ENCODE measurements around the gene RPS19BP1.

RPS19BP1 gene

DNA sequence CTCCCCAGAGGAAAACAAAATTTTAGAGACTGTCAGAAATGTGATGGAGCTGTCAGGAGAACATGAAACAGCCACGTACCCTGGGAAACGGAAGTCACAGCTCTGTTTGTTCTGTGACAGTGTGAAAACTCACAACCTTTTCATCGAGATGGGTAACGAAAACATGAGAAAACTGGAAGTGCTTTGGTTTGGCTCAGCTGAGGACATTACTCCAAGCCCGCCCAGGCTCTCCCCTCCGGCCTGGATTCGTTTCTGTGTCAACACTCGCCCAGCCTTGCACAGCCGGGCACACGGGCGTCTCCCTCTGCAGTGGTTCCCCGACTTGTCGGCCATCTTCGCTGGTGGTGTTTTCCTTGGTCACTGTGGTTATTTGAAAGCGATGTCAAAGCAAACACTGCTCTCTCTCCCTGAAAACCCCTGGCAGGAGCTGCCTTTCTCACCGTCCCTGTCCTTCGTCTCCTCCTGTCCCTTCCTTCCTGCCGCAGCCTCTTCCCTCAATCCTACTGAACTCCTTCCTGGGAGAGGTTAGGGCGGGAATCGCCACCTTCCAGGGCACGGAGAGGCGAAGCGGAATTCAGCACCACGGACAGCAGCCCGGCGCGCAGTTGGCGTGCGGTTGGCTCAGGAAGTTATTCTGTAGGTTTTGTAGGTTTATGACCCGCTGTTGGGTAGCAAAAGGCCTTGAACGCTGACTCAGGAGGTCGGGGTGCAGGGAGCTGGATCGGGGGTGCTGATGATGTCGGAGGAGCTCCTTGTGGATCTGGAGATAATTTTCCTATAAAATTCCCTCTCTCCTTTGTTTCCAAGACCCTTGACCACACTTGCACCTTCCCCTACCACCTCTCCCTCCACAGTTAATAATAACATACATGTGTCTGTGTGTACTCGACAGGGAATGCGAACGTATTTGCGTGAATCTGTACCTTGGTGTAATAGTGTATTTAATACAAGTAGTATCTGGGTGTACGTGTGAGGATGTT is 13.1 kb upstream of the RPS19BP1 start:
- DNase-seq: peak; percentile 75
- Mint-ChIP-seq H3K9me3 (no peaks in the 10 kb centered on the region), H3K36me3 (ENCODE audit: low read depth) (no peaks in the 10 kb centered on the region), H3K4me3 (no peak overlapping the region), H3K4me1 (peaks cover 10% of the 10 kb centered on the region), H3K27me3 (peaks cover 45% of the 10 kb centered on the region), H3K27ac (no peak overlapping the region)
- ATAC-seq: no peak

DNA sequence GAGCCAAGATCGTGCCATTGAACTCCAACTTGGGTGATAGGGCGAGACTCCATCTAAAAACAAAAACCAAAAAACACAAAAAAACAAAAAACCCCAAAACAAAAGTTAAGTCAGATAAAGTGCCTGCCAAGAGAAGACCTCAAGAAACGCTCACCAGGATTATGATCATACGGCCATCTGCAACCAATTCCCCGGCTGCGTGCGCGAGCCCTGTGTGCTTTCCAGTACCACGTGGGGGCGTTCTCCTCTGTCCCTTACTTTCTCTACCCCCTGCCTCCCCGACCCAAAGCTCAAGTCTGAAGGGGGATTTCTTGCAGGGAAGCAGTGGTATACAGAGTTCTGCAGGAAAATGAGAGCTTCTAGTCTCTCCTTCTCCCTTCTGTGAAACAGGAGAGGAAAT is 10.5 kb upstream of the RPS19BP1 start:
- no peak overlapping the region for H3K4me3 Mint-ChIP-seq
- H3K27me3 Mint-ChIP-seq: peaks cover 28% of the 10 kb centered on the region
- H3K27ac Mint-ChIP-seq: no peak overlapping the region
- no peaks in the 10 kb centered on the region for H3K36me3 Mint-ChIP-seq (ENCODE audit: low read depth)
- ATAC-seq (no peak), DNase-seq (no peak)
- peaks cover 10% of the 10 kb centered on the region for H3K4me1 Mint-ChIP-seq
- H3K9me3 Mint-ChIP-seq: no peaks in the 10 kb centered on the region

DNA sequence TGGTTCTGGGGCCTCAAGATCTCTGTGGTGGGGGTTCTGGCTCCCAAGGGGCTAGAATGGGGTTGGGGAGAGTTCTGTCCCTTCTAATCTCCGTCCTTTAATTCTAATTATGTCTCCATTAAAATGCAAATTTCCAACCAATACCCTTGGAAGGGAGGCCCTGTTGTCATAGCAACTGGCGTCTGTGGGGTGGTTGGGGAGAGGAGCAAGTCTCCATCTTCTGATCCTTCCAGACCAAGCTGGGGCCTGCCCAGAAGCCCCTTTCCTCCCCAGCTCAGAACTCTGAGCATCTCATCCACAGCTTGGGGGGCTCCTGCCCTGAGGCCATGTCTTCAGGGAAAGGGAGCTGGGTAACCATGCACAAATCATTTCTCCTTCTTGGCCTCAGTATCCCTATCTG is 5.4 kb upstream of the RPS19BP1 start:
- Mint-ChIP-seq H3K9me3 (no peaks in the 10 kb centered on the region), H3K4me3 (no peak overlapping the region), H3K27me3 (peaks cover 3% of the 10 kb centered on the region), H3K4me1 (peaks cover 11% of the 10 kb centered on the region), H3K36me3 (ENCODE audit: low read depth) (no peaks in the 10 kb centered on the region), H3K27ac (no peak overlapping the region)
- ATAC-seq: no peak
- no peak for DNase-seq

DNA sequence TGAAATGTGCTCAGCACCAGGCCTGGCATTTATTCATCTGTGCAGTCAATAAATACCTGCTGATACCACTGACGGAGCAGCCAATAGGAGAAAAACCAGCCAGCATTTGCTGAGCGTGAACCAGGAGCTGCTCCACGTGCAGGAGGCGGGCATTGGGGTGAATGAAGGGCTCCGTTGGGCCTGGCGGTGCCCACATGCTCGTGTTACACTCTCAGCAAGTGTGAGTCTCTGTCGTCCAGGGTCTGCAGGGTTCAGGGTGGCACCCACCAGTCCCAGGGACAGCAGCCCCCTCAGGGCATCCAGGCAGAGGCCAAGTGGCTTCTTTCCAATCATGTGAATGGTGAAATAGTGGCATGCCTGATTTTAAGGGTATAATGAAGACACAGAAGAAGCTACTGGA is 4.2 kb upstream of the RPS19BP1 start:
- Mint-ChIP-seq H3K4me3 (no peak overlapping the region), H3K36me3 (ENCODE audit: low read depth) (peaks cover 7% of the 10 kb centered on the region), H3K27me3 (no peaks in the 10 kb centered on the region), H3K4me1 (peaks cover 20% of the 10 kb centered on the region), H3K27ac (no peak overlapping the region), H3K9me3 (no peaks in the 10 kb centered on the region)
- DNase-seq (no peak), ATAC-seq (no peak)

DNA sequence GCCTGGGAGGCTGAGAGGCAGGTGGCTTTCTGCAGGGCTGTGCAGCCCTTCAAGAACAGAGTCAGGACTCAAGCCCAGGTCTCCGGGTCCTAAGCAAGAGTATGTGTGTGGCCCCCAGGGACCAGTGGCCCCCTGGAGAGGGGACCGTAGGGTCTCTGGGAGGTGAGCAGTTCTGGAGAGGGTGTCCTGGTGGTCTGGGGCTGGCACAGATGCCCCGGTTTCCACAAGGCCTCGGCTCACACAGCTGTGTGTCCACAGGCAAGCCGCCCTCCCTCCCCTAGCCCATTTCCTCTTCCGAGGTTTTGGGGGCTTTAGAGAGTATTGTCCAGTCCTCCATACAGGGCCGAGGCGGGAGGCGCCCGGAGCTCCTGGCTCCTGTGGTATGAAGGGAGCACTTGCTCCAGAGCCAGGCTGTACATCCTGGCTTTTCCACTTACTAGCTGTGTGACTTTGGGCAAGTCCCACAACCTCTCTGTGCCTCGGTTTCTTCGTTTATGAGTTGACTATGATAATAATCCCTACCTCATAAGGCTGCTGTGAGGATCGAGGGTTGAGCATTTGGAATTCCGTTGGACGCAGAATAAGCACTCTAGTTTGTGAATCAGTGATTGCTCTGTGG is 3.4 kb upstream of the RPS19BP1 start:
- H3K36me3 Mint-ChIP-seq (ENCODE audit: low read depth): peaks cover 12% of the 10 kb centered on the region
- no peak for ATAC-seq
- no peak for DNase-seq
- no peak overlapping the region for H3K27ac Mint-ChIP-seq
- H3K4me1 Mint-ChIP-seq: peaks cover 27% of the 10 kb centered on the region
- H3K27me3 Mint-ChIP-seq: no peaks in the 10 kb centered on the region
- H3K4me3 Mint-ChIP-seq: no peak overlapping the region
- H3K9me3 Mint-ChIP-seq: no peaks in the 10 kb centered on the region

DNA sequence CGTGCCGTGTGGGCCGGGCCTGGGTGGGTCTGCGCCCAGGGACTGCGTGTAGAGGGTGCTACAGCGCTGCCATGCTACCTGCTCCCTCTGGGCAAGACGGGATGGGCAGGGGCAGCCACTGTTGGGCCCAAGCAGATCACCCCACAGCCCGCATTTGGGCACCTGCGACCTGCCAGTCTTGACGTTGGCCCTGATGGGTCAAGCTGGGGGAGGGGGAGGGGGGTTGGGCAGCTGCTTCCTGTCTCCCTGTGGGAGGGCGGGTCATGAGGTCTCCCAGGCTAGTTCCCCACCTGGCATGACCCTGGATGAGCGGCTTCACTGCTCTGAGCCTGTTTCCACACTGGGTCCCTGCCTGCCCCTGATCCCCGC is 2.8 kb upstream of the RPS19BP1 start:
- peaks cover 16% of the 10 kb centered on the region for H3K36me3 Mint-ChIP-seq (ENCODE audit: low read depth)
- H3K4me1 Mint-ChIP-seq: peaks cover 33% of the 10 kb centered on the region
- H3K9me3 Mint-ChIP-seq: no peaks in the 10 kb centered on the region
- DNase-seq (no peak), ATAC-seq (no peak)
- no peak overlapping the region for H3K27ac Mint-ChIP-seq
- H3K27me3 Mint-ChIP-seq: no peaks in the 10 kb centered on the region
- H3K4me3 Mint-ChIP-seq: no peak overlapping the region

DNA sequence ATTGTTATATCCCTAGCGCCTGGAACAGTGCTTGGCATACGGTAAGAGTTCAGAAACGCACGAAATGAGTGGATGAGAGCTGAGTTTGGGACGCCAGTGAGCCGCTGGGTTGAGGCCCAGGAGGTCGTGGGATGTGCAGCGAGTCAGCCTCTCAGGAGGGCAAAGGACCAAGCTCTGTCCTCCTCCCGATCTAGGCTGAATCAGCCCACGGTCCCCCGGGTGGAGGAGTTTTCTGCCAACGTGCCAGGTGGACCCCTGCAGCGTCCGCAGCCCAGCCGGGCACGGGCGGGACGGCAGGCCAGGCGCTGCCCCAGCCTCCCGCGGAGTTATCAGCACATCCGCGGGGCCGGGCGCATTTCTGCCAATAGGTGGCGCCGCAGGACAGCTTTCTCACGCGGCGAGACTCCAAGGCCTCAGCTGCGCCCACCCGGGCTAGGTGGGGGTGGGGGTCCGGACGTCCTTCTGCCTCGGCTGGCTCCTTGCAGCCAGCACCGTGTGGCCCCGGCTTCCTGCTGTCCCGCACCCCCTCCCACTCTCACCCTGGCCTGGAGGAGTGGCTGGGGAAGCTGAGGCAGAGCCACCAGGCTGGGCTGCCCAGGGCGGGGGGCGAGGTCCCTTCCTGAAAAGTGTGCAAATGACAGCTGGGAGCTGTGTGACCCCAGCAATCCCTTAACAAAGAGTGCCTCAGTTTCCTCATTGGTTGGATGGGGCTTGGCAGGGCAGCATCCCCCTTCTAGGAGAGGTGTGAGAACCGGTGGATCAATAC is 2.2 kb upstream of the RPS19BP1 start:
- H3K27ac Mint-ChIP-seq: peak overlapping the region; percentile 29
- peak overlapping the region; percentile 18 for H3K4me3 Mint-ChIP-seq
- H3K27me3 Mint-ChIP-seq: no peaks in the 10 kb centered on the region
- H3K36me3 Mint-ChIP-seq (ENCODE audit: low read depth): peaks cover 21% of the 10 kb centered on the region
- ATAC-seq (no peak), DNase-seq (peak; percentile 92)
- peaks cover 39% of the 10 kb centered on the region for H3K4me1 Mint-ChIP-seq
- no peaks in the 10 kb centered on the region for H3K9me3 Mint-ChIP-seq

DNA sequence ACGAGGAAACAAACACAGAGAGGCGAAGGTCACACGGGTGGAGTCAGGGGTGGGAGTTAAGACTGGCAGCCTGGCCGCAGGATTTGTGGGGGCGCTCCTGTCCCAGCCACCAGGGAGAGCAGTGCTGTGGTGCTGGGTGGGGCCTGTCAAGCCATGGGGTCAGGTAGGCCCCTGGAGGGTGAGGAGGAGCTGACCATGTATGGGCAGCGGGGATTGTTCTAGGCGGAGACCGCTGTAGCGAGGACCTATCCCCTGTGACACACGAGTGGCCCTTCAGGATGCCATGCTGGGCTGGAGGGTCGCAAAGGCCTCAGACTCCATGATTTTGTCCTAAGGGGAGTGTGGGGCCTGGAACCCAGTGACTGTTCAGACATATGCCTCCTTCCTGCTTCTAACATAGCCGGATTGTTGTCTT is 1.6 kb upstream of the RPS19BP1 start:
- peaks cover 46% of the 10 kb centered on the region for H3K4me1 Mint-ChIP-seq
- H3K27ac Mint-ChIP-seq: no peak overlapping the region
- no peaks in the 10 kb centered on the region for H3K27me3 Mint-ChIP-seq
- no peak for DNase-seq
- H3K4me3 Mint-ChIP-seq: peak overlapping the region; percentile 18
- H3K36me3 Mint-ChIP-seq (ENCODE audit: low read depth): peaks cover 27% of the 10 kb centered on the region
- ATAC-seq: no peak
- H3K9me3 Mint-ChIP-seq: no peaks in the 10 kb centered on the region

DNA sequence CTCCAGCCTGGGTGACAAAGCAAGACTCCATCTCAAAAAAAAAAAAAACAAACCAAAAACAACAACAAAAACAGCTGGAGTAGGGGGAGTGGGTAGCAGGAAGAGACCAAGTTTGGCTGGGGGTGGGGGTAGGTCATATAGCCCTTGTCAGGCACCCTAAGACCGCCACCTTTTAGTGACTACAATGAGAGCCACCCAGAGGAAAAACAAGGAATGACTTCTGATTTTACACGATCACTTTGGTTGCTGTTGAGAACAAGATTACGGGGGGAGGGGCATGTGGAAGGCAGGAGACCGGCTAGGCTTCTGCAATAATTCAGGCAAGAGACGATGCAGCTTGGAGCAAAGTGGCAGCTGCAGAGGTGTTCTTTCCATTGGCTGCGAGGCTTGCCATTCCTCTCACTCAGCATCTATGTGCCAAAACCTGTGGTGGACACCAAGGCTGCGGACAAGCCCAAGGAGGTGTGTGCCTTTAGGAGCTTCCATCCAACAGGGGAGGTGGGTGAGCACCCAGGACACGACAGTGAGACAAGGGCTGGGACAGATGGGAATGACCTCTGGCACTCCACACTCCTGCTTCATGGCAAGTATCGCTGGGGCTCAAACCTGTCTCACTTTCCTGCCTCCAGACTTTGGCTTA is 1.7 kb downstream of the RPS19BP1 start:
- ATAC-seq: no peak
- peak overlapping the region; percentile 97 for H3K4me3 Mint-ChIP-seq
- H3K4me1 Mint-ChIP-seq: peaks cover 71% of the 10 kb centered on the region
- peak overlapping the region; percentile 93 for H3K27ac Mint-ChIP-seq
- DNase-seq: no peak
- H3K36me3 Mint-ChIP-seq (ENCODE audit: low read depth): peaks cover 34% of the 10 kb centered on the region
- H3K27me3 Mint-ChIP-seq: no peaks in the 10 kb centered on the region
- H3K9me3 Mint-ChIP-seq: no peaks in the 10 kb centered on the region

DNA sequence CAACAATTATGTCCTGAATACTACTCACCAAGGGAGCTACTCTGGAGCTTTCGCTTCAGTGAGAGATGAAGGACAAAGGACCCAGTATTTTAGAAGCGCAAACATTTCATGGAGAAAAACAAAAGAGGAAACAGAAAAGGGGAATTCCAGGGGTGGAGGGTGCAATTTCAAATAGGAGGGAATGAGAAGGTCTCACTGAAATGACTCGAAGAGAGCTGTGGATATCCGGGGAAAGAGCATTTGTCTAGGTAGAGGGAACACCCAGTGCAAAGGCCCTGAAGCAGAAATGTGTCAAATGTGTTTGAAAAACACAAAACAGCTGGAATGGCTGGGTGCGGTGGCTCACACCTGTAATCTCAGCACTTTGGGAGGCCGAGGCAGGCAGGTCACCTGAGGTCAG is 2.4 kb downstream of the RPS19BP1 start:
- no peak for ATAC-seq
- Mint-ChIP-seq H3K9me3 (no peaks in the 10 kb centered on the region), H3K27ac (peak overlapping the region; percentile 74), H3K4me1 (peaks cover 78% of the 10 kb centered on the region), H3K4me3 (peak overlapping the region; percentile 97), H3K27me3 (no peaks in the 10 kb centered on the region), H3K36me3 (ENCODE audit: low read depth) (peaks cover 41% of the 10 kb centered on the region)
- no peak for DNase-seq

DNA sequence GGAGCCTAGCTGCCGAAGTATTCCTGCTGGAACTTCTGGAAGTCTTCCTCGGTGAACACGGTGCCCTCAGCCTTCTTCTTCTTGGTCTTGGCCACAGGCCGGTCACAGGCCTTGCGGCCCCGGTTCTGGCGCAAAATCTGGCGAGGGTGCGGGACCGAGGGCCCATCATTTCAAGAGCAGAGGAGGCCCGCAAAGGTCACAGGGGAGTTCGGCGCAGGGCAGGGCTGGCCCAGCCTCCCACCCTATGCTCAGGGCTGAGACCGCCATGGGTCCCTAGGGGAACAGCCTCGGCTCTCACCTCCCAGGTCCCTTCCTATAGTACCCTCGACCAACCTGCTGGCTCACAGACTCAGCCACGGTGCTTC is 3.1 kb downstream of the RPS19BP1 start:
- H3K27me3 Mint-ChIP-seq: no peaks in the 10 kb centered on the region
- peaks cover 47% of the 10 kb centered on the region for H3K36me3 Mint-ChIP-seq (ENCODE audit: low read depth)
- no peak for ATAC-seq
- no peaks in the 10 kb centered on the region for H3K9me3 Mint-ChIP-seq
- H3K27ac Mint-ChIP-seq: peak overlapping the region; percentile 27
- no peak for DNase-seq
- H3K4me1 Mint-ChIP-seq: peaks cover 83% of the 10 kb centered on the region
- peak overlapping the region; percentile 97 for H3K4me3 Mint-ChIP-seq

DNA sequence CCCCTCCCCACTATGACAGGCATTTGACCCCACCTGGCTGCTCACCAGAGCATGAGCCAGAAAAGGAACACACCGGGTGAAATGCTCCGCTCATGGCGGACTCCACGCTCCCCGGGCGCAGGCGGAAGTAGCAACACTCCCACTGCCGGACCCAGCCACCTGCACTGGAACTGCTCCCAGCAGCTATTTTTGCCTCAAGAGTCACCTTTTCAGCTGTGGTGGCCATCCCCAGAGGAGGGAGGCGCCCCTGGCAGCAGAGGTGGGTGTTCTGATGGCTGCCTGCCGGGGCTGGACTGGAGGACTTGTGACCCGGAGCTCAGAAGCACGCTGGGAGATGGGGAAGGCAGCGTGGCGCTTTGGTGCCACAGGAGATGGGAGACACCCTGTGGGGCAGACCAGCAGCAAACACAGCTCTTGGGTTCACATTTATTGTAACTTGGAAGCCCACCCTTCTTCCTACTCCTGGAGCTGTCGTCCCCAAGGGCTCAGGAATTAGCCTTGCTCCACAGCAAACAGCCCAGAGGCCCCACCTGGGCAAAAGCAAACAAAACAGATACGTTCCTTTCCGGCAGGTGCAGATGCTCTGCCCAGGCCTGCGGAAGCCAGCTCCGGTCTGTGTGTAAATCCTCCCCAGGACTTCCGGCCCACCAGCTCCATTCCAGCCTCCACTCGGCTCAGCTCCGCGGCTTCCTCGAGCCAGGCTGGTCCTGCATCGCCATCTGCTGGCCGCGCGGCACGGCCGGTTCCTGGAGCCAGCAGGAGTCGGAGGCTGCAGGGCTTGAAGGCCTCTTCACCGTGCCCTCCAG is 3.7 kb downstream of the RPS19BP1 start:
- Mint-ChIP-seq H3K4me1 (peaks cover 82% of the 10 kb centered on the region), H3K27ac (peak overlapping the region; percentile 80), H3K4me3 (peak overlapping the region; percentile 97), H3K36me3 (ENCODE audit: low read depth) (peaks cover 52% of the 10 kb centered on the region), H3K27me3 (no peaks in the 10 kb centered on the region), H3K9me3 (no peaks in the 10 kb centered on the region)
- DNase-seq: peak; percentile 92
- peak; percentile 25 for ATAC-seq

DNA sequence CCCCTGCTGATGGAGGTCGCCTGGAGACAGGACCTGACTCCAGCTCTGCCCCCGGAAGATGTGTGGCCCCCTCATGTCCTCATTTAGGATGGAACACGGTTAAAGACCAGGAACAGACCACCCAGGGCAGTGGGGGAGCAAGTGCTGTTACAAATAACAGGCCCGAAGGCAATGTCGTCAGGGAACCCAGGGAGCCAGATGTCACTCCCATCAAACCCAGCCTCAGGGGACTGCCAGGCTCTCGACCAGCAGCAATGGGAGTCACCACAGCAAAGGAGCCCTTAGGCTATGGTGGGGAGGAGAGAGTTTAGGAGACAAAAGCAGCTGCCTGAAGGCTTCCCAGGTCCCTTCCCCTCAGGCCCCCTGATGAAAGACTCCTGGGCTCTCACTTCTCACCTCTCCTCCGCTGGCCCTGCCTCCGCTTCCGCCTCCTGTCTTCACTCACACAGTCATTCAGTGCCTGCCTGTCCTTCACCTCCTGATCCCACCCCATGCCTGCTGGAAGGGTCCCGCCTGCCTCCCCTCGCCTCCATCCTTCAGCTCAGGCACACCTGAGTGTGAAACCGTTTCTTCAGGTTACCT is 4.4 kb downstream of the RPS19BP1 start:
- Mint-ChIP-seq H3K36me3 (ENCODE audit: low read depth) (peaks cover 56% of the 10 kb centered on the region), H3K27ac (peak overlapping the region; percentile 80), H3K9me3 (no peaks in the 10 kb centered on the region), H3K4me3 (peak overlapping the region; percentile 97), H3K27me3 (no peaks in the 10 kb centered on the region), H3K4me1 (peaks cover 83% of the 10 kb centered on the region)
- ATAC-seq: no peak
- no peak for DNase-seq

Measured in activated naive CD8-positive, alpha-beta T cell treated with anti-CD3 and anti-CD28 coated beads, Interleukin-2, amount 50 U/mL, for 24 hours (primary cell).